Neural progenitor cell (in vitro differentiated cells): ENCODE results near the gene ANKRD7. TPM values are rescaled to one million over a fixed set of nuclear protein-coding genes. Genes with fewer than 3 reads are reported as not detected.

Source experiments
- DNase-seq: peaks from one replicate; pipeline ENCODE4 v3.0.0-alpha.2; 2016; ENCODE audit warnings: low spot score
- H2AFZ ChIP-seq: fragments of 200-600 bp; sonication (generic); replicated peaks from 2 replicates; pipeline ENCODE4 v1.6.1; 2016; ENCODE audit warnings: antibody characterized with exemption
- H3F3A ChIP-seq: fragments of 200-600 bp; sonication (generic); 2 replicates; pipeline ENCODE4 v1.6.1; 2016; ENCODE audit warnings: antibody characterized with exemption, low read depth
- H3K27ac ChIP-seq: fragments of 200-600 bp; sonication (generic); 2 replicates; pipeline ENCODE4 v1.5.1; 2016; ENCODE audit warnings: mild to moderate bottlenecking
- H3K27me3 ChIP-seq: fragments of 200-600 bp; sonication (generic); 2 replicates; pipeline ENCODE4 v1.6.1; 2016; ENCODE audit warnings: mild to moderate bottlenecking, moderate library complexity
- H3K36me3 ChIP-seq: fragments of 200-600 bp; sonication (generic); 2 replicates; pipeline ENCODE4 v1.5.1; 2016
- H3K4me1 ChIP-seq: fragments of 200-600 bp; sonication (generic); 2 replicates; pipeline ENCODE4 v1.6.1; 2016; ENCODE audit warnings: mixed run types
- H3K4me2 ChIP-seq: fragments of 200-600 bp; sonication (generic); 2 replicates; pipeline ENCODE4 v1.6.1; 2016
- H3K4me3 ChIP-seq: fragments of 200-600 bp; sonication (generic); 2 replicates; pipeline ENCODE4 v1.5.1; 2016
- H3K79me2 ChIP-seq: fragments of 200-600 bp; sonication (generic); 2 replicates; pipeline ENCODE4 v1.6.1; 2016; ENCODE audit warnings: low read depth
- H3K9ac ChIP-seq: fragments of 200-600 bp; sonication (generic); 2 replicates; pipeline ENCODE4 v1.6.1; 2016
- H3K9me3 ChIP-seq: fragments of 200-600 bp; sonication (generic); 2 replicates; pipeline ENCODE4 v1.5.1; 2016; ENCODE audit warnings: low read depth
- H4K20me1 ChIP-seq: fragments of 200-600 bp; sonication (generic); 2 replicates; pipeline ENCODE4 v1.6.1; 2016; ENCODE audit warnings: low read depth
- H3K27ac Mint-ChIP-seq: 3 replicates; pipeline ENCODE4 v1.8.0; 2021; ENCODE audit warnings: mixed read lengths
- H3K27me3 Mint-ChIP-seq: 2 replicates; pipeline ENCODE4 v1.8.0; 2022; ENCODE audit warnings: low read depth, mild to moderate bottlenecking, inconsistent platforms, moderate library complexity, mixed read lengths; ENCODE audit not compliant: insufficient read depth
- H3K36me3 Mint-ChIP-seq: 3 replicates; pipeline ENCODE4 v1.8.0; 2021; ENCODE audit warnings: mixed read lengths
- H3K4me1 Mint-ChIP-seq: 3 replicates; pipeline ENCODE4 v1.8.0; 2021; ENCODE audit warnings: mixed read lengths
- H3K4me3 Mint-ChIP-seq: 3 replicates; pipeline ENCODE4 v1.8.0; 2021; ENCODE audit warnings: mild to moderate bottlenecking, moderate library complexity, mixed read lengths
- H3K9me3 Mint-ChIP-seq: 3 replicates; pipeline ENCODE4 v1.8.0; 2020; ENCODE audit warnings: mixed read lengths
- CTCF ChIP-seq: fragments of 200-600 bp; sonication (generic); IDR thresholded peaks from 2 replicates; pipeline ENCODE4 v1.5.1; 2017; ENCODE audit warnings: antibody characterized with exemption, mild to moderate bottlenecking
- EZH2 ChIP-seq: fragments of 200-600 bp; sonication (generic); IDR thresholded peaks from 2 replicates; pipeline ENCODE4 v1.6.1; 2017; ENCODE audit warnings: antibody characterized with exemption, mild to moderate bottlenecking, moderate library complexity
- EZH2phosphoT487 ChIP-seq: fragments of 200-600 bp; sonication (generic); IDR thresholded peaks from 2 replicates; pipeline ENCODE4 v1.6.1; 2017; ENCODE audit warnings: antibody characterized with exemption
- total RNA-seq: library from RNA; depleted of rRNA; stranded (reverse); fragments of >200 nt; gene quantifications from 2 replicates; pipeline ENCODE4 v1.2.3, GENCODE V29; 2015; ENCODE audit warnings: low replicate concordance

The ANKRD7 gene
- total RNA-seq, 1 donor from 2014 or later, result not detected

- Histone ChIP-seq H3K36me3 (no peaks in the 10 kb centered on the region), H3K4me2 (no peak overlapping the region), H3K4me1 (no peaks in the 10 kb centered on the region), H3K27me3 (no peaks in the 10 kb centered on the region), H4K20me1 (no peaks in the 10 kb centered on the region), H3K4me3 (no peak overlapping the region), H2AFZ (no peak overlapping the region), H3F3A (no peaks in the 10 kb centered on the region), H3K9ac (no peak overlapping the region), H3K9me3 (no peaks in the 10 kb centered on the region), H3K79me2 (no peaks in the 10 kb centered on the region), H3K27ac (no peak overlapping the region)
- Mint-ChIP-seq H3K27ac (no peak overlapping the region), H3K36me3 (peaks cover 3% of the 10 kb centered on the region), H3K4me3 (no peak overlapping the region), H3K4me1 (no peaks in the 10 kb centered on the region), H3K27me3 (no peaks in the 10 kb centered on the region), H3K9me3 (peaks cover 4% of the 10 kb centered on the region)
- TF ChIP-seq EZH2 (no peak), EZH2phosphoT487 (no peak), CTCF (no peak)
- no peak for DNase-seq
Observed at GRCh38 chr7:118285358-118285757, 60.9 kb downstream of the ANKRD7 start.

GRCh38 chr7:118286131-118286530 is 61.6 kb downstream of the ANKRD7 start:
- no peaks in the 10 kb centered on the region for H4K20me1 ChIP-seq
- H3K4me2 ChIP-seq, result no peak overlapping the region
- H3K4me3 ChIP-seq, result no peak overlapping the region
- no peak overlapping the region for H3K27ac Mint-ChIP-seq
- no peaks in the 10 kb centered on the region for H3K79me2 ChIP-seq
- no peaks in the 10 kb centered on the region for H3K27me3 ChIP-seq
- no peaks in the 10 kb centered on the region for H3K4me1 Mint-ChIP-seq
- TF ChIP-seq CTCF, result no peak
- TF ChIP-seq EZH2, result no peak
- no peak for TF ChIP-seq EZH2phosphoT487
- H2AFZ ChIP-seq, result no peak overlapping the region
- H3F3A ChIP-seq, result no peaks in the 10 kb centered on the region
- no peak overlapping the region for H3K27ac ChIP-seq
- no peak overlapping the region for H3K9ac ChIP-seq
- H3K4me1 ChIP-seq, result no peaks in the 10 kb centered on the region
- DNase-seq, result no peak
- peaks cover 5% of the 10 kb centered on the region for H3K9me3 Mint-ChIP-seq
- no peaks in the 10 kb centered on the region for H3K9me3 ChIP-seq
- H3K36me3 ChIP-seq, result no peaks in the 10 kb centered on the region
- H3K36me3 Mint-ChIP-seq, result peaks cover 3% of the 10 kb centered on the region
- no peak overlapping the region for H3K4me3 Mint-ChIP-seq
- H3K27me3 Mint-ChIP-seq, result no peaks in the 10 kb centered on the region

DNA sequence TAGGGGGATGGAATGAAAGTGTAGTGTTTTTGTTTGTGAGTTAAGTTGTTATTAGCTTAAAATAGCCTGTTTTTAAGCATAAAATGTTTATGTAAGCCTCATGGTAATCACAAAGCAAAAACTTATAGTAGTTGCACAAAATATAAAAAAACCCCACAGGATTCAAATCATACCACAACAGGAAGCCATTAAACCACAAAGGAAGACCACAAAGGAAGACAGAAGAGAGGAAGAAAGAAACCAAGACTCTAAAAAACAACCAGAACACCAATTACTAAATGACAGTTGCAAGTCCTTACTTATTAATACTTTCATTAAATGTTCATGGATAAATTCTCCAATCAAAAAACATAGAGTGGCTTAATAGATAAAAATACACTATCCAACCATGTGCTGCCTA is 63.6 kb downstream of the ANKRD7 start:
- Histone ChIP-seq H2AFZ (no peak overlapping the region), H3K36me3 (no peaks in the 10 kb centered on the region), H3K27me3 (no peaks in the 10 kb centered on the region), H3K27ac (no peak overlapping the region), H3K9me3 (no peaks in the 10 kb centered on the region), H3K4me3 (no peak overlapping the region), H3K9ac (no peak overlapping the region), H3K4me1 (no peaks in the 10 kb centered on the region), H3K79me2 (no peaks in the 10 kb centered on the region), H3K4me2 (no peak overlapping the region), H4K20me1 (no peaks in the 10 kb centered on the region), H3F3A (no peaks in the 10 kb centered on the region)
- Mint-ChIP-seq H3K36me3 (peaks cover 3% of the 10 kb centered on the region), H3K27ac (no peak overlapping the region), H3K27me3 (no peaks in the 10 kb centered on the region), H3K4me3 (no peak overlapping the region), H3K4me1 (no peaks in the 10 kb centered on the region), H3K9me3 (peaks cover 9% of the 10 kb centered on the region)
- DNase-seq, result no peak
- TF ChIP-seq EZH2 (no peak), EZH2phosphoT487 (no peak), CTCF (no peak)
